Fibroblast of skin of abdomen (primary cell): ENCODE measurements around the gene STK39.

Experiments
- DNase-seq: peaks from one replicate; pipeline ENCODE4 v3.0.0-alpha.2; 2013

The STK39 gene

GRCh38 chr2:168208652-168209051, 38.7 kb downstream of the STK39 start:
- DNase-seq: no peak

- DNase-seq: no peak
Measured at GRCh38 chr2:168207851-168208250, 39.5 kb downstream of the STK39 start.

GRCh38 chr2:168203762-168204693, 43.4 kb downstream of the STK39 start:
- no peak for DNase-seq

GRCh38 chr2:168201584-168202116, 45.7 kb downstream of the STK39 start:
- DNase-seq: no peak

GRCh38 chr2:168200930-168201583, 46.3 kb downstream of the STK39 start:
- no peak for DNase-seq

- peak; percentile 44 for DNase-seq
Measured at GRCh38 chr2:168198476-168199207, 48.8 kb downstream of the STK39 start.

GRCh38 chr2:168196764-168197180, 50.6 kb downstream of the STK39 start:
- no peak for DNase-seq

- peak; percentile 49 for DNase-seq
Measured at GRCh38 chr2:168194784-168195522, 52.4 kb downstream of the STK39 start.

GRCh38 chr2:168192839-168193616, 54.4 kb downstream of the STK39 start:
- peak; percentile 21 for DNase-seq

GRCh38 chr2:168191955-168192785, 55.2 kb downstream of the STK39 start:
- no peak for DNase-seq

GRCh38 chr2:168190590-168191336, 56.6 kb downstream of the STK39 start:
- no peak for DNase-seq

GRCh38 chr2:168189835-168190569, 57.4 kb downstream of the STK39 start:
- DNase-seq: peak; percentile 60

GRCh38 chr2:168188002-168188401, 59.4 kb downstream of the STK39 start:
- DNase-seq: no peak

- DNase-seq: no peak
Measured at GRCh38 chr2:168186452-168186851, 60.9 kb downstream of the STK39 start.

GRCh38 chr2:168185583-168186274, 61.7 kb downstream of the STK39 start:
- no peak for DNase-seq

GRCh38 chr2:168184681-168185513, 62.5 kb downstream of the STK39 start:
- DNase-seq: peak; percentile 40

GRCh38 chr2:168183308-168183997, 63.9 kb downstream of the STK39 start:
- DNase-seq: no peak
